HUES64 (cell line): ENCODE results near the gene KNL1.
A peak's percentile ranks its signal among the peaks of the same experiment; 100 is the strongest.
"Not testable (repeated sequence)": the region's sequence is repeated elsewhere in the genome, so short reads cannot be mapped to it uniquely, and the experiment has no call there.

Experiments used
- H3K27ac ChIP-seq: 2 replicates; pipeline ENCODE4 v1.7.0; 2013; ENCODE audit warnings: low read depth, low read length, inconsistent platforms
- H3K27me3 ChIP-seq: 2 replicates; pipeline ENCODE4 v1.6.1; 2013; ENCODE audit warnings: mild to moderate bottlenecking, low read length; ENCODE audit not compliant: insufficient read depth
- H3K36me3 ChIP-seq: 2 replicates; pipeline ENCODE4 v1.6.1; 2013; ENCODE audit warnings: mild to moderate bottlenecking, low read length; ENCODE audit not compliant: insufficient read depth
- H3K4me1 ChIP-seq: 2 replicates; pipeline ENCODE4 v1.6.1; 2013; ENCODE audit warnings: mild to moderate bottlenecking, low read length, moderate library complexity; ENCODE audit not compliant: insufficient read depth
- H3K4me3 ChIP-seq: 2 replicates; pipeline ENCODE4 v1.5.1; 2013; ENCODE audit warnings: mild to moderate bottlenecking, low read length, moderate library complexity
- H3K9ac ChIP-seq: 2 replicates; pipeline ENCODE4 v1.6.1; 2013; ENCODE audit warnings: mild to moderate bottlenecking, low read depth, low read length
- H3K9me3 ChIP-seq: 2 replicates; pipeline ENCODE4 v1.6.1; 2013; ENCODE audit warnings: low read depth, low read length; ENCODE audit not compliant: insufficient read depth
- WGBS: fragments of 150-250, 120-280 bp; methylation state at CpG from one replicate; pipeline ENCODE4 v1.1.7; 2013; ENCODE audit warnings: missing lambda C conversion rate; 5-methylcytosine and 5-hydroxymethylcytosine counted together

Gene KNL1

GRCh38 chr15:40676906-40677305 is 82.9 kb downstream of the KNL1 start:
- H3K27ac ChIP-seq, H3K27me3 ChIP-seq, H3K36me3 ChIP-seq, H3K9ac ChIP-seq, H3K4me3 ChIP-seq, H3K9me3 ChIP-seq, H3K4me1 ChIP-seq: not testable (repeated sequence)
- 95% methylated on average over 37 of the region's 38 CpGs for WGBS

- Histone ChIP-seq H3K9ac (no peak overlapping the region), H3K36me3 (no peaks in the 10 kb centered on the region), H3K4me3 (no peak overlapping the region), H3K9me3 (no peaks in the 10 kb centered on the region), H3K27ac (no peak overlapping the region), H3K27me3 (no peaks in the 10 kb centered on the region), H3K4me1 (no peaks in the 10 kb centered on the region)
- WGBS: 94% methylated on average over 1 of the region's 1 CpG
Measured at GRCh38 chr15:40680151-40680550, 86.1 kb downstream of the KNL1 start.

GRCh38 chr15:40680959-40681358 is 86.9 kb downstream of the KNL1 start:
- not testable (repeated sequence) for H3K9ac ChIP-seq, H3K4me1 ChIP-seq, H3K27me3 ChIP-seq, H3K4me3 ChIP-seq, H3K27ac ChIP-seq, H3K36me3 ChIP-seq, H3K9me3 ChIP-seq
- WGBS: 100% methylated on average over 1 of the region's 1 CpG

GRCh38 chr15:40684381-40684780 is 90.3 kb downstream of the KNL1 start:
- Histone ChIP-seq H3K9ac (no peak overlapping the region), H3K27me3 (no peaks in the 10 kb centered on the region), H3K4me3 (no peak overlapping the region), H3K27ac (no peak overlapping the region), H3K36me3 (no peaks in the 10 kb centered on the region), H3K4me1 (no peaks in the 10 kb centered on the region), H3K9me3 (no peaks in the 10 kb centered on the region)

GRCh38 chr15:40685376-40685775 is 91.3 kb downstream of the KNL1 start:
- H3K36me3 ChIP-seq: no peaks in the 10 kb centered on the region
- H3K4me3 ChIP-seq: no peak overlapping the region
- H3K27me3 ChIP-seq: no peaks in the 10 kb centered on the region
- WGBS: 96% methylated on average over 2 of the region's 2 CpGs
- no peaks in the 10 kb centered on the region for H3K4me1 ChIP-seq
- H3K27ac ChIP-seq: no peak overlapping the region
- H3K9me3 ChIP-seq: no peaks in the 10 kb centered on the region
- no peak overlapping the region for H3K9ac ChIP-seq

GRCh38 chr15:40688932-40689799 is 95.1 kb downstream of the KNL1 start:
- no peaks in the 10 kb centered on the region for H3K27me3 ChIP-seq
- H3K4me3 ChIP-seq: no peak overlapping the region
- H3K4me1 ChIP-seq: 0 out of 2 replicates have a peak, but pooled peaks cover 2% of the 10 kb centered on the region
- no peaks in the 10 kb centered on the region for H3K36me3 ChIP-seq
- H3K9ac ChIP-seq: no peak overlapping the region
- 90% methylated on average over 8 of the region's 9 CpGs for WGBS
- no peak overlapping the region for H3K27ac ChIP-seq
- H3K9me3 ChIP-seq: no peaks in the 10 kb centered on the region

GRCh38 chr15:40691737-40692136 is 97.7 kb downstream of the KNL1 start:
- WGBS: 97% methylated on average over 3 of the region's 4 CpGs
- no peaks in the 10 kb centered on the region for H3K9me3 ChIP-seq
- H3K4me1 ChIP-seq: 0 out of 2 replicates have a peak, but pooled peaks cover 2% of the 10 kb centered on the region
- no peak overlapping the region for H3K27ac ChIP-seq
- H3K27me3 ChIP-seq: no peaks in the 10 kb centered on the region
- no peak overlapping the region for H3K4me3 ChIP-seq
- no peak overlapping the region for H3K9ac ChIP-seq
- no peaks in the 10 kb centered on the region for H3K36me3 ChIP-seq

- H3K27ac ChIP-seq: peak overlapping the region; percentile 100
- H3K9me3 ChIP-seq: no peaks in the 10 kb centered on the region
- H3K9ac ChIP-seq: peak overlapping the region; percentile 98
- H3K36me3 ChIP-seq: peaks cover 13% of the 10 kb centered on the region
- WGBS: 36% methylated on average over 31 of the region's 31 CpGs
- H3K4me1 ChIP-seq: 0 out of 2 replicates have a peak, but pooled peaks cover 2% of the 10 kb centered on the region
- H3K27me3 ChIP-seq: no peaks in the 10 kb centered on the region
- H3K4me3 ChIP-seq: peak overlapping the region; percentile 99
Measured at GRCh38 chr15:40693904-40694687, 100.0 kb downstream of the KNL1 start.

- Histone ChIP-seq H3K9ac (peak within 1 kb of the TSS; percentile 98), H3K27me3 (no peaks in the 10 kb centered on the region), H3K9me3 (no peaks in the 10 kb centered on the region), H3K4me1 (0 out of 2 replicates have a peak, but pooled peaks cover 2% of the 10 kb centered on the region), H3K4me3 (peak within 1 kb of the TSS; percentile 99), H3K36me3 (peaks cover 20% of the 10 kb centered on the region), H3K27ac (peak within 1 kb of the TSS; percentile 100)
- WGBS: under 1% methylated on average over 80 of the region's 81 CpGs
Measured at GRCh38 chr15:40694688-40695468, 100.8 kb downstream of the KNL1 start, which contains the start of gene RAD51. Gene RAD51, plus strand, starts transcription at chr15:40695174. Its CDS starts 3,585 bp downstream, at chr15:40698759.

- Histone ChIP-seq H3K27ac (peak overlapping the region; percentile 100), H3K4me1 (0 out of 2 replicates have a peak, but pooled peaks cover 2% of the 10 kb centered on the region), H3K27me3 (no peaks in the 10 kb centered on the region), H3K9me3 (no peaks in the 10 kb centered on the region), H3K9ac (peak overlapping the region; percentile 98), H3K36me3 (peaks cover 26% of the 10 kb centered on the region), H3K4me3 (peak overlapping the region; percentile 99)
- WGBS: under 1% methylated on average over 24 of the region's 24 CpGs
Measured at GRCh38 chr15:40695469-40695890, 101.4 kb downstream of the KNL1 start.
